NCI-H1417 treated with DMSO at 0.1 percent for 48 hours (cell line): Measurements from ENCODE around the gene C20orf141.

ENCODE experiments used
- DNase-seq: peaks from one replicate; lab custom pipeline; 2025; lab: John Stamatoyannopoulos, UW

C20orf141 gene

DNA sequence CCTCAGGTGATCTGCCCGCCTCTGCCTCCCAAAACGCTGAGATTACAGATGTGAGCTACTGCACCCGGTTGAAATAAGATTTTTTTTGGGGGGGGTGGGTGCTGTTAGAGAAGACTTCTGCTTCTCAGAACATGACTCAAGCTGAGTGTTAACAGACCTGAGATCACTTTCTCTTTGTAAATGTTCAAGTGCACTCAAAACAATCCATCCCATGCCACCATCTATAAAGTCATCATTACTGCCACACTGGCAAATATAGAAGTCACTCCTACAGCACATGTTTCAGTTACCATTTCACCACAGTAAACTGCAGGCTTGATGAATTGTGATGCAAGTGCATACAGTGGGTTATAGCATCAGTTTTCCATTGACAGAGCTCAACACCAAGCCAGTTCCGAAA, 34.7 kb downstream of the C20orf141 start:
- DNase-seq: no peak

DNA sequence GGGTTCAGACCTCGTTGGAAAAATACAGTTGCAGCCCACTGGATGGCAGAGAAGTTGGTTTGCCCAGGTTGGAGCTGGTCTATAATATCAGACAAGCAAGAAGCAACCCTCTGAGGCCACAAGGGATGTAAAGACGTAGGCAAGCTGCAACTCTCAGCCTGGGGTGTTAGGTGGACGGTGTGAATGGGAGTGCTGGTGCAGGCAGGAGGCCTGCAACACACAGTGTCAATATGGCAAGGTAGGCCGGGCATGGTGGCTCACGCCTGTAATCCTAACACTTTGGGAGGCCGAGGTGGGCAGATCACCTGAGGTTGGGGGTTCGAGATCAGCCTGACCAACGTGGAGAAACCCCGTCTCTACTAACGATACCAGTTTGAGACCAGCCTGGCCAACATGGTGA, 36.3 kb downstream of the C20orf141 start:
- DNase-seq: no peak

DNA sequence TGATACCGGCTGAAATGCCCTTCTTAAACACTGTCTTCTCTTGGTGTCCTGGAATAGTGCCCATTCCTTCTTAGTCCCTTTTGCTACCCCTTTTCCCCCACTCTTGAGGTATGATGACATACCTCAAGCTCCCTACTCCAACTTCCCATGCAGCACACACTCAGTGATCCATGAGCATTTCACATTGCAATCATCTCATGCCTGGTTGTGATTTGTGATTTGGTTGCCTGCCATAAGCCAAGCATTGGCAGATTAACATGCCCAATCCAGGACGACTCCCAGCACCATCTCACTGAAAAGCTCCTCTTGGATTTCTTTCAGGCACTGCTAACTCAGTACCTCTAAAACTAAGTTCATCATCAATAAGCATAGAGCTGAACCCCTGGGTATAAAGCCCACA, 43.8 kb downstream of the C20orf141 start:
- DNase-seq: no peak

DNA sequence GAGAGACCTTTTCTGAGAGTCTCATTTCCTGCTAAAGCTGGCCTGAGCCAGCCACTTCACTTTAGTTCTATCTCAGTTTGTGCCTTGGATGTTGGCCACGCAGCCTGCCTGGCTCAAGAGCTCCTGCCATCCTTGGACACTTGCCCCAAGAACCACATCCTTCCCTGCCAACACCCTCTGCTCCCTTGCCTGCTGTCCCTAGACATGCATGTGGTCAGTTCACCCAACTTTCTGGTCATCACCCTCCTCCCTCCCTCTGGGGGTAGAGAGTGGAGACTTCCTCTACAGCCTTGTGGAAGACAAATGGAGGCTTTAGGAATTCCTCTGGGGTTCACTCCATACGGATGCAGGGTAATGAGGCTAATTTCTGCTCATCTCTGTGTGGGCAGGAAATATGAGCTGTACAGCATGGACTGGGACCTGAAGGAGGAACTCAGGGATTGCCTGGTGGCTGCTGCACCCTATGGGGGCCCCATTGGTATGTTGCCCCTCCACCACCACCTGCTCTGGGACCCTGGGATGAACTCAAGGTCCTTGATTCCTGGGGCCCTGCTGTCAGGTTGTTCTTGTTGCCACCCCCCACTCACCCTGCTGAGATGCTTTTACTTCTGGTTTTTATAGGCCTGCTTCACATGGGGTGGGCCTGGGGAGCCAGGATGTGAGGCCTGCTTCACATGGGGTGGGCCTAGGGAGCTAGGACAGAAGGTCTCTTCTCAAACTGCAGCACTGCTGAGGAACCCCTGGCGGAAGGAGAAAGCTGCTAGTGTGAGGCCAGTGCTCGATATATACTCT, 44.7 kb downstream of the C20orf141 start:
- no peak for DNase-seq

DNA sequence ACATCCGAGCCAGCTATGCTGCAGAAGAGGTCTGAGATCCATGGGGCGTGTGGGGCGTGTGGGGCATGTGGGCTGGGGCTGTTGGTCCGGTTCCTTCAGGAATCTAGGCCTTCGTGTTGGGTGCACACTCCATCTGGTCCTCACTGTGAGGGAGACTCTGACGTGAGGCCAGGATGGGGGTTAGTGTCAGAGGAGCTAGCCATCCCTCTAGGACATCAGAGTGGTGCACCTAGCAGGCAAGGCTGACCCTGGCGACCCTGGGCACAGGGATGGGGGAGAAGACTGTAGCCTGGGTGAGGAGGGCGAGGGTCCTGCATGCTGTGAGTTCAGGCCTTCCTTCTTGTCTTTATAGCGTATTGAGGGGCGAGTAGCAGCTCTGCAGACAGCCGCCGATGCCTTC, 49.8 kb downstream of the C20orf141 start:
- no peak for DNase-seq

DNA sequence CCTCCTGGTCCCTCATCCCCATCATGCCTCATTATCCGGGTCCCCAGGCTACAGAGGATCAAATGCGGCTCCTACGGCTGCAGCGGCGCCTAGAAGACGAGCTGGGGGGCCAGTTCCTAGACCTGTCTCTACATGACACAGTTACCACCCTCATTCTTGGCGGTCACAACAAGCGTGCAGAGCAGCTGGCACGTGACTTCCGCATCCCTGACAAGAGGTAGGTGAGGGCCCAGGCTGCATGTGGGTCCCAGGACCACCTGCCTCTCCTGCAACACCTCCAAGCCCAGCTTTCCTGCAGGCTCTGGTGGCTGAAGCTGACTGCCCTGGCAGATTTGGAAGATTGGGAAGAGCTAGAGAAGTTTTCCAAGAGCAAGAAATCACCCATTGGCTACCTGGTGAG, 50.3 kb downstream of the C20orf141 start:
- no peak for DNase-seq
